CD4-positive, alpha-beta T cell treated with Interleukin-12 subunit alpha and Interleukin-12 subunit beta, for 1 hour (primary cell): ENCODE data around the gene ZC3H14.

ENCODE experiments used
- DNase-seq: peaks from one replicate; pipeline ENCODE4 v3.0.0-alpha.2; 2020

ZC3H14 gene

GRCh38 chr14:88611878-88612277 lies 49.0 kb downstream of the ZC3H14 start:
- DNase-seq, result no peak

- DNase-seq, result no peak
Observed at GRCh38 chr14:88612981-88613380, 50.1 kb downstream of the ZC3H14 start.

GRCh38 chr14:88613552-88614010 lies 50.7 kb downstream of the ZC3H14 start:
- DNase-seq, result no peak

GRCh38 chr14:88614218-88614907 lies 51.5 kb downstream of the ZC3H14 start:
- DNase-seq, result no peak

GRCh38 chr14:88616697-88617096 lies 53.9 kb downstream of the ZC3H14 start:
- DNase-seq, result no peak

GRCh38 chr14:88617479-88617878 lies 54.6 kb downstream of the ZC3H14 start:
- DNase-seq, result no peak

- no peak for DNase-seq
Observed at GRCh38 chr14:88618476-88618875, 55.6 kb downstream of the ZC3H14 start.

DNA sequence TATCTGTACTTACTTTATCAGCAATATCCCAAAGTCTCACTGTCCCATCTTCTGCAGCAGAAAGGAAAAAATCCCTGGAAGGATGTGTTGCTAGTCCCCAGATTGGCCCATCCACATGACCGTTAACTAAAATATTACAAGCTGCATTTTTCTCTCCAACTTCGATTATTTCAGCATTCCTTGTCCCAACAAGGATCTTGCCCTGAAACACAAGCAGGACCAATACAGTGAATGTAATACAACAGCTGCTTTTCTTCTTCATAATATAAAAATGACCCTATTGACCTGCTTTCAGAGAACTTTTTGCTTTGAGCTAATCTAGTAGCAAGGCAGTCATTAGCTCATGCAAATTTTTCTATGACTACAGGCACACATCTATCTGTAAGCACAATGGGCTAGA lies 58.3 kb downstream of the ZC3H14 start:
- DNase-seq, result no peak

- no peak for DNase-seq
Observed at GRCh38 chr14:88625671-88626070, 62.8 kb downstream of the ZC3H14 start.

DNA sequence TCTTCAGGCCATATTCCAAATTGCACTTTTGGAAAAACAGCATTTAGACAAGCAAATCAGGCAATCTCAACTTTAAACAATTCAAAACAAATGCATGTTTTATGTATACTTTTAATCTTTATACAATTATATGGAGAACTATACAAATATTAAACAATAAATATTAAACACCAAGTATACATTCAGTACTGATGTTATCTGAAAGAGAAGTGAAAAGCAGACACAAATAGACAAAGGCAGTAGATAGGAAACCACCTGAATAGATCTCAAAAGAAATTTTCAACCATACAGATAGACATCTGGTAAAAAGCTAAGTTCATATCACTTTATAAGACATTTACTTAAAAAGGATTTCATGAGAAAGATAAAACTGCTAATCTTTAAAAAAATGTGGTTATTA lies 65.2 kb downstream of the ZC3H14 start:
- no peak for DNase-seq

- no peak for DNase-seq
Observed at GRCh38 chr14:88628462-88628861, 65.6 kb downstream of the ZC3H14 start.

DNA sequence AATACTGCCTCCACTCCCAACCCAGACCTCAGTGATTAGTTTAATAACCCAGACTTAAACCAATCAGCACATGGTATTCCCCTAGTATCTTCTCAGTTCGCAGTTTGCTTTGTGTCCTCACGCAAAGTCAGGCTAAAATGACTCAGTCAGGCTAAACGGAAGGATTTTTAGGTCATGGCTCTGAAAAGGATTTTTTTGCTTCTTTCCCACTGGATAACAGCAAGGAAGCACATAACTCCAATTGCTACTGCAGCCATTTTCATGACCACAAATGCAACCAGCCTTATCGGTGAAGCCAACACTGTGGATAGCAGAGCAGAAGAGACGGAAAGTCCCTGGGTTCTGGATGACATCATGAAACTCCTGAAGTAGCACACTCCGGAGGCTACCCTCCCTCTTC lies 67.7 kb downstream of the ZC3H14 start:
- no peak for DNase-seq

- no peak for DNase-seq
Observed at GRCh38 chr14:88631091-88631490, 68.3 kb downstream of the ZC3H14 start.

GRCh38 chr14:88632512-88632911 lies 69.7 kb downstream of the ZC3H14 start:
- DNase-seq, result no peak

DNA sequence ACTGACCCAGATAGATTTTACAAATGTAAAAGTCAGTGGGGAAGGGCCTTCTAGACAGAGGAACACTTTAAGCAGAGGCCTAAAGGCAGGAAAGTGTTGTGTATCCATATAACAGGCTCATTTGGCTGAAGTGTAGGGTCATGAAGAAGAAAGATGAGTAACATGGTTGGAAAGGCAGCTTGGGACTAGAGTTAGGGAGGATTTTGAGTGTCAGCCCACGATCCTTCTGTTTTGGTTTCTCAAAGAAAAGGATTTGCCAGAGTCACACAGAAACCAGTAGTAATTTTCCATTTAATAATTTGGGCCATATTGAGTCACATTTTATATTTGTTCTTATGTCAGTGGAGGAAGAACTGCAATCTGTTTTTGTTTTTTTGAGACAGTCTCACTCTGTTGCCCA lies 76.4 kb downstream of the ZC3H14 start:
- no peak for DNase-seq

DNA sequence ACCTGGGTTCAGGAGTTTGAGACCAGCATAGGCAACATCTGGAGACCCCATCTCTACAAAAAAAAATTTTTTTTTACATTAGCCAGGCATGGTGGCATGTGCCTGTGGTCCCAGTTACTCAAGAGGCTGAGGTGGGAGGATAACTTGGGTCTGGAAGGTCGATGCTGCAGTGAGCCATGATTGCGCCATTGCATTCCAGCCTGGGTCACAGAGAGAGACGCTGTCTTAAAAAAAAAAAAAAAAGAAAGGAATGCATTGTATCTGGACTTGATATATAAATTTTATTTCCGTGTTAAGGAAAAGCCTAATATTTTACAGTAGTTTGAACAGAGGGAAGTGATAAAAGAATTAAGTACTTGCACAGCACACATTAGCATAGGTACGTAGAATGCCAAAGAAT lies 97.2 kb downstream of the ZC3H14 start:
- no peak for DNase-seq

DNA sequence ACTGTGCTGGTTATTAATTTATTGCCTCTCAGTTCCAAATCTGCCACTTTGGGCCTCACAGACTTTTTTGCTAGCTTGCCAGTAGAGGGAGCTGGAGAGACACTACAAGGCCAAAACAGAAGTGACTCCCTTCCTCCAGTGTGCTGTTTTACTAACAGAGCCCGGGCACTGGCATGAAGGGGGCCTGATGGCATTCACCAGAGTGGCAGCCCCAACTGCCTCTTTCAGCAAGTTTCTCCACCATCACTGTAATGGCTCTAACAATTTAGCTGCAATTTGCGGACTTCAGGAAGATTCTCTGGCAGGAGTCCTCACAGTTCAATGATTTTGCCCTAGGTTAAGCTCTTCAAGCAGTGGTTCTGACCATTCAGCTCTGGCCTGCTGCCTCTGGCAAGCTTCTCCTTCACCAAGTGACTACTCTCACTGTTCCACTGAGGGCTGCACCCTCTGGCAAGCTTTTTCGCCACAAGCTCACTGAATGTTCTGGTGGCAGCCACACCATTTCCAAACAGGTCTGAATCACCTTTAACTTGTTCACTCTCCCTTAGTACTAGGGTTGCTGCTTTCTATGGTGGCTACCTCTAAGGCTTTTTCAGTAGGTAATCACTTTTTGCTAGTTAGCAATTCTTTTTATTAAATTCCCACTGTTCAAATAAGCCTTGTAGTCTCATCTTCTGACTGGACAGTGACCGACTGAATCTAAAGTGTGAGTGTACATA lies 104.9 kb downstream of the ZC3H14 start:
- peak; percentile 68 for DNase-seq

DNA sequence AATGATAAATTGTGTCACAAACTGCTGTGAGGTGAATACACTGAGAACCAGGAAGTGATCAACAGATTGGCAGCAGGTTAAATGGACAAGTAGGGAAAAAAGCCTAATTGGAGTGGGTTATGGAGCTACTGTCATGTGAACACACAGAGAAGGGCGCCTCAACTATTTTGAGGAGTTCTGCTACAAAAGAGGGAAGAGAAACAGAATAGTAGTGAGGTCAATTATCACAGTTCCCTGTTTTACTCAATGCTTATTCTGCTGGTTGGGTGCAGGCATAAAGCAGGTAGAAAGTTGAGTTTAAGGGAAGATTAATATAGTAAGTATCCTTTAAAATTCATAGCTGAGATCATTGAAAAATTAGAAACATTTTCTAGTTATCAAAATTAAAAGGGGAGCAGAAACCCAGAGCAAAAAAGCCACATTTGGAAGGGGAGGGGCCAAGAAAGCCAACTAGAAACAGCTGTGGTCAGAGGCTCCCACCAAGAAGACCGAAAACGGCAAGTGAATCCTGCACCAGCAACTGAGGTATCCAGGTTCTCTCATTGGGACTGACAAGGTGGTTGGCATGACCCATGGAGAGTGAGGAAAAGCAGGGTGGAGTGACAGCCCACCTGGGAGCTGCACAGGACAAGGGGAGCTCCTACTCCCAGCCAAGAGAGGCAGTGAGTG lies 105.7 kb downstream of the ZC3H14 start:
- DNase-seq, result no peak

- no peak for DNase-seq
Observed at GRCh38 chr14:88669346-88669745, 106.5 kb downstream of the ZC3H14 start.
